Liver (tissue), 3 donors: ENCODE data around the gene GATD1.

ENCODE experiments used
- EGR1 ChIP-seq, 2 donors: IDR thresholded peaks; 2 replicates each; pipeline ENCODE4 v1.6.1; 2016 to 2018; ENCODE audit warnings: antibody characterized with exemption in 2 of 2, low read depth in 2 of 2
- FOXA2 ChIP-seq: IDR thresholded peaks from 2 replicates; pipeline ENCODE4 v1.6.1; 2016; ENCODE audit warnings: antibody characterized with exemption
- ZBTB33 ChIP-seq: IDR thresholded peaks from 2 replicates; pipeline ENCODE4 v1.6.1; 2016; ENCODE audit warnings: antibody characterized with exemption
- TF ChIP-seq, protein P1 (sequence below): fragments of 150-350 bp; IDR thresholded peaks from 2 replicates; pipeline ENCODE4 v1.5.1; 2017; ENCODE audit warnings: improper control_type of control experiment, low read depth, low read length; ENCODE audit not compliant: missing input control
- donor health status: healthy.
- donor health status: healthy.

DNA sequence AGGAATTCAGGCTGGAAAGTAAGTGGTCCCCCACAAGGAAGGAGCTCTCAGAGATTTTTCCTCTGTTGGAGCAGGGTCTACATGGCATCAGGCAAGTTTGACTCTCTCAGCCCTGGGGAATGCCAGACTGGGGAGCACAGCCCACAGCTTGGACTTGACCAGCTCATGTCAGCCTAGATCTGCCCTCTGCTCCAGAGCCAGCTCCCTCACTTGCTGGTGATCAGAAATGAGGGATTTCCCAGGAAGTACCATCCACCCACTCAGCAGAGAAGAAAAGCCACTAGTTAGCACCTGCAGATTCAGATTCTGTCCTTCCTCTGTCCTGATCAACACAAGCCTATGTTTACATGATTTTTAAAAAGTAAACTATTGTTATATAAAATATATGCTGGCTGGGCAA lies 17.1 kb downstream of the GATD1 start:
- TF ChIP-seq FOXA2 (no peak), EGR1 (IDR thresholded peaks at IDR 0.05; ENCODE audit: low read depth in 2 of 2) (no peak), ZBTB33 (no peak)
- TF ChIP-seq, protein P1, sequence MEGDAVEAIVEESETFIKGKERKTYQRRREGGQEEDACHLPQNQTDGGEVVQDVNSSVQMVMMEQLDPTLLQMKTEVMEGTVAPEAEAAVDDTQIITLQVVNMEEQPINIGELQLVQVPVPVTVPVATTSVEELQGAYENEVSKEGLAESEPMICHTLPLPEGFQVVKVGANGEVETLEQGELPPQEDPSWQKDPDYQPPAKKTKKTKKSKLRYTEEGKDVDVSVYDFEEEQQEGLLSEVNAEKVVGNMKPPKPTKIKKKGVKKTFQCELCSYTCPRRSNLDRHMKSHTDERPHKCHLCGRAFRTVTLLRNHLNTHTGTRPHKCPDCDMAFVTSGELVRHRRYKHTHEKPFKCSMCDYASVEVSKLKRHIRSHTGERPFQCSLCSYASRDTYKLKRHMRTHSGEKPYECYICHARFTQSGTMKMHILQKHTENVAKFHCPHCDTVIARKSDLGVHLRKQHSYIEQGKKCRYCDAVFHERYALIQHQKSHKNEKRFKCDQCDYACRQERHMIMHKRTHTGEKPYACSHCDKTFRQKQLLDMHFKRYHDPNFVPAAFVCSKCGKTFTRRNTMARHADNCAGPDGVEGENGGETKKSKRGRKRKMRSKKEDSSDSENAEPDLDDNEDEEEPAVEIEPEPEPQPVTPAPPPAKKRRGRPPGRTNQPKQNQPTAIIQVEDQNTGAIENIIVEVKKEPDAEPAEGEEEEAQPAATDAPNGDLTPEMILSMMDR, result no peak
